ENCODE results near the gene KLF13. TPM values are rescaled to one million over a fixed set of nuclear protein-coding genes. Genes with fewer than 3 reads are reported as not detected.

Gene KLF13
- total and polyA plus RNA-seq, 10 of the 15 experiments (the other 5 are each of a cell fraction or from before 2014, with no cell fraction given), result 20.3 to 109 (median 51.4) TPM

- no peak for TF ChIP-seq EZH2 (IDR thresholded peaks at IDR 0.05; ENCODE audit: borderline replicate concordance, control insufficient read depth, low read depth, low read length)
- no peak for TF ChIP-seq FOS (IDR thresholded peaks at IDR 0.05; ENCODE audit: borderline replicate concordance, extremely low read depth, insufficient read length)
- no peak for TF ChIP-seq ZNF217 (IDR thresholded peaks at IDR 0.05)
- TF ChIP-seq WRNIP1 (IDR thresholded peaks at IDR 0.05; ENCODE audit: borderline replicate concordance, low read depth, low read length), result no peak
- TF ChIP-seq BCL3 (IDR thresholded peaks at IDR 0.05; ENCODE audit: borderline replicate concordance, insufficient read depth, low read depth, low read length, poor library complexity, severe bottlenecking), result peak; percentile 41
- peak; percentile 78 for TF ChIP-seq CBFB (IDR thresholded peaks at IDR 0.05; ENCODE audit: low read depth)
- TF ChIP-seq TCF7 (IDR thresholded peaks at IDR 0.05; ENCODE audit: borderline replicate concordance), result no peak
- no peak for TF ChIP-seq SREBF1 (IDR thresholded peaks at IDR 0.05; ENCODE audit: low read length)
- TF ChIP-seq MXI1 (IDR thresholded peaks at IDR 0.05; ENCODE audit: low read depth, low read length), result 0 out of 2 replicates have a peak, but pooled peaks have one; percentile 68
- TF ChIP-seq MAX (IDR thresholded peaks at IDR 0.05; ENCODE audit: low read depth, low read length), result 0 out of 2 replicates have a peak, but pooled peaks have one; percentile 42
- TF ChIP-seq IKZF1 (conservative IDR thresholded peaks at IDR 0.05), result peak; percentile 96
- TF ChIP-seq RAD51 (IDR thresholded peaks at IDR 0.05), result no peak
- no peak for TF ChIP-seq USF1 (IDR thresholded peaks at IDR 0.05; ENCODE audit: borderline replicate concordance, extremely low read length, insufficient read depth, low read depth, low read length)
- peak; percentile 67; the same call in 1 of the 2 replicates for TF ChIP-seq MTA2 (IDR thresholded peaks at IDR 0.05; ENCODE audit: low read depth)
- no peak for TF ChIP-seq SIX5 (IDR thresholded peaks at IDR 0.05; ENCODE audit: low read depth, low read length, severe bottlenecking)
- no peak for TF ChIP-seq ZBTB11 (CRISPR knock-in tag; IDR thresholded peaks at IDR 0.05)
- TF ChIP-seq, protein P1, sequence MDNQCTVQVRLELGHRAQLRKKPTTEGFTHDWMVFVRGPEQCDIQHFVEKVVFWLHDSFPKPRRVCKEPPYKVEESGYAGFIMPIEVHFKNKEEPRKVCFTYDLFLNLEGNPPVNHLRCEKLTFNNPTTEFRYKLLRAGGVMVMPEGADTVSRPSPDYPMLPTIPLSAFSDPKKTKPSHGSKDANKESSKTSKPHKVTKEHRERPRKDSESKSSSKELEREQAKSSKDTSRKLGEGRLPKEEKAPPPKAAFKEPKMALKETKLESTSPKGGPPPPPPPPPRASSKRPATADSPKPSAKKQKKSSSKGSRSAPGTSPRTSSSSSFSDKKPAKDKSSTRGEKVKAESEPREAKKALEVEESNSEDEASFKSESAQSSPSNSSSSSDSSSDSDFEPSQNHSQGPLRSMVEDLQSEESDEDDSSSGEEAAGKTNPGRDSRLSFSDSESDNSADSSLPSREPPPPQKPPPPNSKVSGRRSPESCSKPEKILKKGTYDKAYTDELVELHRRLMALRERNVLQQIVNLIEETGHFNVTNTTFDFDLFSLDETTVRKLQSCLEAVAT (IDR thresholded peaks at IDR 0.05), result peak; percentile 52; the same call in 1 of the 2 replicates
- TF ChIP-seq CHD2 (IDR thresholded peaks at IDR 0.05; ENCODE audit: borderline replicate concordance, low read depth, low read length), result peak; percentile 59; the same call in 1 of the 2 replicates
- TF ChIP-seq SIN3A (IDR thresholded peaks at IDR 0.05; ENCODE audit: low read depth, low read length), result peak; percentile 68; the same call in 1 of the 2 replicates
- no peak for TF ChIP-seq GABPA (IDR thresholded peaks at IDR 0.05; ENCODE audit: low read depth)
- no peak for TF ChIP-seq CHD4 (IDR thresholded peaks at IDR 0.05)
These were observed 12.4 kb downstream of the KLF13 start (continued) for GRCh38 chr15:31338879-31339557.
